Measurements from ENCODE around the gene FGD4. TPM values are rescaled to one million over a fixed set of nuclear protein-coding genes. Genes with fewer than 3 reads are reported as not detected.

The FGD4 gene
- total and polyA plus RNA-seq, 9 of the 15 experiments (the other 6 are each of a cell fraction or from before 2014, with no cell fraction given): 0.05 to 0.51 (median 0.27) TPM

DNA sequence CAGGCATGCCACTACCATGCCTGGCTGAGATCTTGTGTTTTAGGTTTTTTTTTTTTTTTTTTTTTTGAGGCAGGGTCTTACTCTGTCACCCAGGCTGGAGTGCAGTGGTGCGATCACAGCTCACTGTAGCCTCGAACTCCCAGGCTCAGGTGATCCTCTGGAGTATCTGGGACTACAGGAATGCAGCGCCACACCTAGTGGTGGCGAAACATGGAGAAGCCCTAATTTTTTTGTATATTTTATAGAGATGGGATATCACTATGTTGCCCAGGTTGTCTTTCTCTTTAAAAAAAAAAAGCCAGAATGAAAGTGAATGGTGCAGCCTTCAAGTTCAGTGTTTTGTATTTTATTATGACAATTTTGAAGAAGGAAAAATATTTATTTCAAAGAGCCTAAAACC is 44.1 kb downstream of the FGD4 start:
- Histone ChIP-seq H2AFZ (ENCODE audit: low read depth, low read length) (no peak overlapping the region), H3K9me1 (ENCODE audit: control insufficient read depth, insufficient read depth, low read length) (no peaks in the 10 kb centered on the region), H3K4me2 (ENCODE audit: insufficient read depth, low read length) (no peak overlapping the region), H3K4me1 (replicated peaks in 1 of 2; ENCODE audit: control insufficient read depth in 2 of 2, insufficient read depth in 2 of 2, low read length in 2 of 2) (0 out of 5 replicates have a peak, but pooled peaks cover 0 to 4% of the 10 kb centered on the region in 2 experiments), H3K9ac (ENCODE audit: insufficient read depth in 1 of 2, low read depth in 2 of 2, low read length in 2 of 2) (no peak overlapping the region), H3K9me3 (replicated peaks; ENCODE audit: control insufficient read depth, insufficient read depth, low read depth, low read length) (no peaks in the 10 kb centered on the region), H3K36me3 (ENCODE audit: control insufficient read depth, insufficient read depth, low read length) (no peaks in the 10 kb centered on the region), H3K4me3 (no peak overlapping the region), H3K79me2 (ENCODE audit: control insufficient read depth, insufficient read depth, low read length) (no peaks in the 10 kb centered on the region), H4K20me1 (replicated peaks; ENCODE audit: control insufficient read depth, insufficient read depth, low read length) (no peaks in the 10 kb centered on the region), H3K27ac (ENCODE audit: extremely low read depth, low read depth, low read length) (no peak overlapping the region), H3K27me3 (ENCODE audit: control insufficient read depth in 2 of 2, insufficient read depth in 2 of 2, low read length in 2 of 2) (peaks cover 8 to 17% of the 10 kb centered on the region in 2 experiments; a peak in 4 of 5 replicates)
- FAIRE-seq (peak; percentile 6), DNase-seq (ENCODE audit: extremely low read depth in 1 of 4, low spot score in 3 of 4) (no peak), ATAC-seq (no peak)
- intact Hi-C loops (cut with micrococcal nuclease) (no loop called here), in situ Hi-C loops (cut with MboI) (no loop called here)
- ChIA-PET POLR2A (no interaction called here), CTCF (ENCODE audit: low intra/inter-chr PET ratio) (no interaction called here)
- WGBS (ENCODE audit: insufficient coverage, low coverage, missing lambda C conversion rate): 6% methylated on average over 3 of the region's 4 CpGs
- TF ChIP-seq SRSF9 (IDR thresholded peaks at IDR 0.05; ENCODE audit: borderline replicate concordance, low read depth, low read length): no peak
- TF ChIP-seq, protein P1, sequence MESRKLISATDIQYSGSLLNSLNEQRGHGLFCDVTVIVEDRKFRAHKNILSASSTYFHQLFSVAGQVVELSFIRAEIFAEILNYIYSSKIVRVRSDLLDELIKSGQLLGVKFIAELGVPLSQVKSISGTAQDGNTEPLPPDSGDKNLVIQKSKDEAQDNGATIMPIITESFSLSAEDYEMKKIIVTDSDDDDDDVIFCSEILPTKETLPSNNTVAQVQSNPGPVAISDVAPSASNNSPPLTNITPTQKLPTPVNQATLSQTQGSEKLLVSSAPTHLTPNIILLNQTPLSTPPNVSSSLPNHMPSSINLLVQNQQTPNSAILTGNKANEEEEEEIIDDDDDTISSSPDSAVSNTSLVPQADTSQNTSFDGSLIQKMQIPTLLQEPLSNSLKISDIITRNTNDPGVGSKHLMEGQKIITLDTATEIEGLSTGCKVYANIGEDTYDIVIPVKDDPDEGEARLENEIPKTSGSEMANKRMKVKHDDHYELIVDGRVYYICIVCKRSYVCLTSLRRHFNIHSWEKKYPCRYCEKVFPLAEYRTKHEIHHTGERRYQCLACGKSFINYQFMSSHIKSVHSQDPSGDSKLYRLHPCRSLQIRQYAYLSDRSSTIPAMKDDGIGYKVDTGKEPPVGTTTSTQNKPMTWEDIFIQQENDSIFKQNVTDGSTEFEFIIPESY (CRISPR knock-in tag; IDR thresholded peaks at IDR 0.05): 0 out of 2 replicates have a peak, but pooled peaks have one; percentile 25
- BruUV-seq (replicated peaks): no TSS peak

DNA sequence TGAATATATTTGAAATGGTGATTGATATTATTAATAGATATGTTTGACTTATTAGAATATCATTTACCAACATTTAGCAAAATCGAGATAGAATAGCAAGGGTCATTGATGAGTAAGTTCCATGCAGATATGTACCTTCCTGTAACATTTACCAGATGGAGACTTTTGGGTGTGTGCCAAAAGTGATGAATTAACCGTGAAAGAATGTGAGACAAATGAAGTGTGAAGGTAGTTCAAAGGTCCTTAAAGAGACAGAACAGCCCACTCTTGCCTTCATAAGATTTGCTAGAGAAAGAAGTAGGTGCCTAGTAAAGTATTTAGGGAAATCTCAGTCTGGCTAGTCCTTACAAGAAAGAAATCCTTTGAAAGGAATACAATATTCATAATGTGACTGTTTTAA is 45.5 kb downstream of the FGD4 start:
- H3K27ac ChIP-seq (ENCODE audit: extremely low read depth, low read depth, low read length): no peak overlapping the region
- peaks cover 8 to 17% of the 10 kb centered on the region in 2 experiments; a peak in 4 of 5 replicates for H3K27me3 ChIP-seq (ENCODE audit: control insufficient read depth in 2 of 2, insufficient read depth in 2 of 2, low read length in 2 of 2)
- no peak overlapping the region for H3K4me3 ChIP-seq
- no peaks in the 10 kb centered on the region for H3K9me1 ChIP-seq (ENCODE audit: control insufficient read depth, insufficient read depth, low read length)
- H3K36me3 ChIP-seq (ENCODE audit: control insufficient read depth, insufficient read depth, low read length): no peaks in the 10 kb centered on the region
- 3% methylated on average over 2 of the region's 2 CpGs for WGBS (ENCODE audit: insufficient coverage, low coverage, missing lambda C conversion rate)
- TF ChIP-seq NFIC (IDR thresholded peaks at IDR 0.05) (peak; percentile 77), ZFX (CRISPR knock-in tag; IDR thresholded peaks at IDR 0.05) (no peak), NR2C2 (CRISPR knock-in tag; IDR thresholded peaks at IDR 0.05) (no peak), NR2C2 (tag; IDR thresholded peaks at IDR 0.05) (peak; percentile 44; the same call in 1 of the 2 replicates)
- TF ChIP-seq, protein P2, sequence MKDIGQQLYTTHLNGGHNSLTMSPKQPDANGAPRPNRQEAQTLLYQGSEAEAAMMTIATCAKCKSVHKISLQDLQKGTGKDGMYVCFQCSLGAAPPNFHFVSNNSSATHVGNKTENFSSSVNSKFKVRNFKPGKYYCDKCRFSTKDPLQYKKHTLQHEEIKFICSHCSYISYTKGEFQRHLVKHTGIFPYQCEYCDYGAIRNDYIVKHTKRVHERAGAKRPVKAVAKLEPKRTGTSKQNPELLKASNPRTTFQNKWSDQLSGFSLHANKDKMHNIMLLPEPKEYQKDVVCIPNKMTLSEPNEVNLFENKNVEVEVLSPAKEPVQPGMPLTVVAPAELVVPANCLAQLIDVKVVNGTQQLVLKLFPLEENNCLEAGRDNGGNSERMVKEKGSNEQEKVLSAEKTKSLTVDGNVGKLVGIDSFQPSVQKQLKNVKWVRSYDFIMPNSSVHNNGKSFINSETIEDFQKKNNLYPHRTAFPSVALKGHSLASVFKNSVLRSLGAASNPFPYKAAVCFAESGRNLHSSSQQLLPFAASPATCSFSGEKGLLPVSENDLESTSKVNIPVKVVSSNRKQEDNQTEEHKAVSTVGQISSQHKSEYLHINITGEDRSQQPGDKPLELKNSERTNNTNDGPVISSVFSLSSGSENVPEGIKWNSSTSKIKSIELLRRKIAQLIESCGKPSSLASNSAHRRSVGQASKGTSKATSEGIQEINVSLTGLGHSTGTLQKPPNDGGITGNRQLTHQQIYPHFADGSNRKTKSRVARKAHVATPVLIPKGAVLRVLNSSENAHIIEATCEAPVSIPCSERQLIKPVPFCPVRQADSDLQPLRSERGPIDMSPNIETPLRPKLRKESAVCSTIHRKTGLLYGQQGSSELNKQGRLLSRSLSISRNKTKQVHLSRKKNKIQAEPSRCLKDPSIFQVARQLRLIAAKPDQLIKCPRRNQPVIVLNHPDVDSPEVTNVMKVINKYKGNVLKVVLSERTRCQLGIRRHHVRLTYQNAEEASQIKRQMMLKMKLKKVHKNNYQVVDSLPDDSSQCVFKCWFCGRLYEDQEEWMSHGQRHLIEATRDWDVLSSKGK (CRISPR knock-in tag; IDR thresholded peaks at IDR 0.05): no peak
- DNase-seq (ENCODE audit: extremely low read depth in 1 of 4, low spot score in 3 of 4) (peak in 1 of 4 experiments; percentile 11), ATAC-seq (no peak), FAIRE-seq (no peak)
- no peak overlapping the region for H3K4me2 ChIP-seq (ENCODE audit: insufficient read depth, low read length)
- no peaks in the 10 kb centered on the region for H4K20me1 ChIP-seq (replicated peaks; ENCODE audit: control insufficient read depth, insufficient read depth, low read length)
- no peak overlapping the region for H3K9ac ChIP-seq (ENCODE audit: insufficient read depth in 1 of 2, low read depth in 2 of 2, low read length in 2 of 2)
- H2AFZ ChIP-seq (ENCODE audit: low read depth, low read length): no peak overlapping the region
- POLR2A ChIA-PET: no interaction called here
- intact Hi-C loops (cut with micrococcal nuclease) (no loop called here), in situ Hi-C loops (cut with MboI) (no loop called here)
- CTCF ChIA-PET (ENCODE audit: low intra/inter-chr PET ratio): no interaction called here
- BruUV-seq (replicated peaks): no TSS peak
- 0 out of 5 replicates have a peak, but pooled peaks cover 0 to 4% of the 10 kb centered on the region in 2 experiments for H3K4me1 ChIP-seq (replicated peaks in 1 of 2; ENCODE audit: control insufficient read depth in 2 of 2, insufficient read depth in 2 of 2, low read length in 2 of 2)
- no peaks in the 10 kb centered on the region for H3K79me2 ChIP-seq (ENCODE audit: control insufficient read depth, insufficient read depth, low read length)
- H3K9me3 ChIP-seq (replicated peaks; ENCODE audit: control insufficient read depth, insufficient read depth, low read depth, low read length): no peaks in the 10 kb centered on the region

Data from K562 (cell line).